ENCODE results near the gene ZNF524.
"Not testable (repeated sequence)": the region's sequence is repeated elsewhere in the genome, so short reads cannot be mapped to it uniquely, and the experiment has no call there.

Gene ZNF524

GRCh38 chr19:55599842-55600661, at the start of gene ZNF524:
Gene ZNF524 (plus strand): TSS chr19:55600288. CDS start chr19:55602113, 1,825 bp downstream.
- DNase-seq (ENCODE audit: low spot score) = peak; percentile 78

GRCh38 chr19:55550321-55550650, 49.8 kb upstream of the ZNF524 start:
- peak; percentile 48 for DNase-seq (ENCODE audit: low spot score)

GRCh38 chr19:55552206-55552605, 47.9 kb upstream of the ZNF524 start:
- no peak for DNase-seq (ENCODE audit: low spot score)

GRCh38 chr19:55552620-55553019, 47.5 kb upstream of the ZNF524 start:
- no peak for DNase-seq (ENCODE audit: low spot score)

GRCh38 chr19:55553217-55554182, 46.6 kb upstream of the ZNF524 start:
- DNase-seq (ENCODE audit: low spot score) = no peak

- no peak for DNase-seq (ENCODE audit: low spot score)
These were observed 45.8 kb upstream of the ZNF524 start for GRCh38 chr19:55554302-55554701.

GRCh38 chr19:55554741-55555152, 45.3 kb upstream of the ZNF524 start:
- no peak for DNase-seq (ENCODE audit: low spot score)

- no peak for DNase-seq (ENCODE audit: low spot score)
These were observed 40.4 kb upstream of the ZNF524 start for GRCh38 chr19:55559684-55560083.

GRCh38 chr19:55563261-55563690, 36.8 kb upstream of the ZNF524 start:
- no peak for DNase-seq (ENCODE audit: low spot score)

- DNase-seq (ENCODE audit: low spot score) = no peak
These were observed 33.3 kb upstream of the ZNF524 start for GRCh38 chr19:55566823-55567222.

- no peak for DNase-seq (ENCODE audit: low spot score)
These were observed 32.3 kb upstream of the ZNF524 start for GRCh38 chr19:55567708-55568328.

- DNase-seq (ENCODE audit: low spot score) = not testable (repeated sequence)
These were observed 30.6 kb upstream of the ZNF524 start for GRCh38 chr19:55569477-55569876.

GRCh38 chr19:55573929-55574328, 26.2 kb upstream of the ZNF524 start:
- not testable (repeated sequence) for DNase-seq (ENCODE audit: low spot score)

- no peak for DNase-seq (ENCODE audit: low spot score)
These were observed 23.3 kb upstream of the ZNF524 start for GRCh38 chr19:55576746-55577145.

- DNase-seq (ENCODE audit: low spot score) = no peak
These were observed 21.9 kb upstream of the ZNF524 start for GRCh38 chr19:55578031-55578760.

- no peak for DNase-seq (ENCODE audit: low spot score)
These were observed 21.0 kb upstream of the ZNF524 start for GRCh38 chr19:55578761-55579747.

- DNase-seq (ENCODE audit: low spot score) = no peak
These were observed 20.1 kb upstream of the ZNF524 start for GRCh38 chr19:55579766-55580621.

GRCh38 chr19:55580628-55581144, 19.4 kb upstream of the ZNF524 start, which contains the start of gene ZNF579:
Gene ZNF579 (minus strand): TSS chr19:55580848. CDS start chr19:55579639, 1,209 bp downstream.
- DNase-seq (ENCODE audit: low spot score) = peak; percentile 70
